GM03348 (cell line): ENCODE results near the gene HIGD2A.

Experiments
- DNase-seq: peaks from one replicate; pipeline ENCODE4 v3.0.0; 2012; ENCODE audit warnings: low spot score

The HIGD2A gene

GRCh38 chr5:176369934-176370711 lies 18.4 kb upstream of the HIGD2A start:
- DNase-seq, result no peak

- no peak for DNase-seq
Observed at GRCh38 chr5:176371621-176372539, 16.7 kb upstream of the HIGD2A start.

GRCh38 chr5:176373100-176373818 lies 15.3 kb upstream of the HIGD2A start:
- peak; percentile 29 for DNase-seq

GRCh38 chr5:176379881-176380280 lies 8.7 kb upstream of the HIGD2A start:
- no peak for DNase-seq

GRCh38 chr5:176381423-176381822 lies 7.1 kb upstream of the HIGD2A start:
- no peak for DNase-seq

- DNase-seq, result no peak
Observed at GRCh38 chr5:176381979-176382378, 6.6 kb upstream of the HIGD2A start.

GRCh38 chr5:176382721-176383120 lies 5.8 kb upstream of the HIGD2A start:
- no peak for DNase-seq

GRCh38 chr5:176383248-176383905 lies 5.2 kb upstream of the HIGD2A start:
- DNase-seq, result no peak

- no peak for DNase-seq
Observed at GRCh38 chr5:176383961-176384360, 4.6 kb upstream of the HIGD2A start.

GRCh38 chr5:176384366-176384930 lies 4.1 kb upstream of the HIGD2A start:
- DNase-seq, result no peak

- no peak for DNase-seq
Observed at GRCh38 chr5:176384991-176385390, 3.6 kb upstream of the HIGD2A start.

GRCh38 chr5:176386491-176386890 lies 2.1 kb upstream of the HIGD2A start:
- DNase-seq, result no peak

- no peak for DNase-seq
Observed at GRCh38 chr5:176387384-176387925, 1.1 kb upstream of the HIGD2A start.

- peak; percentile 25 for DNase-seq
Observed at GRCh38 chr5:176388003-176388443, 528 bp upstream of the HIGD2A start.

GRCh38 chr5:176389135-176390123 lies 878 bp downstream of the HIGD2A start:
- no peak for DNase-seq

GRCh38 chr5:176391479-176391878 lies 2.9 kb downstream of the HIGD2A start:
- DNase-seq, result no peak

GRCh38 chr5:176391999-176392398 lies 3.4 kb downstream of the HIGD2A start:
- no peak for DNase-seq

GRCh38 chr5:176392526-176392925 lies 4.0 kb downstream of the HIGD2A start:
- no peak for DNase-seq

- no peak for DNase-seq
Observed at GRCh38 chr5:176394096-176394495, 5.5 kb downstream of the HIGD2A start.
